ENCODE data around the gene PCA3.

DNA sequence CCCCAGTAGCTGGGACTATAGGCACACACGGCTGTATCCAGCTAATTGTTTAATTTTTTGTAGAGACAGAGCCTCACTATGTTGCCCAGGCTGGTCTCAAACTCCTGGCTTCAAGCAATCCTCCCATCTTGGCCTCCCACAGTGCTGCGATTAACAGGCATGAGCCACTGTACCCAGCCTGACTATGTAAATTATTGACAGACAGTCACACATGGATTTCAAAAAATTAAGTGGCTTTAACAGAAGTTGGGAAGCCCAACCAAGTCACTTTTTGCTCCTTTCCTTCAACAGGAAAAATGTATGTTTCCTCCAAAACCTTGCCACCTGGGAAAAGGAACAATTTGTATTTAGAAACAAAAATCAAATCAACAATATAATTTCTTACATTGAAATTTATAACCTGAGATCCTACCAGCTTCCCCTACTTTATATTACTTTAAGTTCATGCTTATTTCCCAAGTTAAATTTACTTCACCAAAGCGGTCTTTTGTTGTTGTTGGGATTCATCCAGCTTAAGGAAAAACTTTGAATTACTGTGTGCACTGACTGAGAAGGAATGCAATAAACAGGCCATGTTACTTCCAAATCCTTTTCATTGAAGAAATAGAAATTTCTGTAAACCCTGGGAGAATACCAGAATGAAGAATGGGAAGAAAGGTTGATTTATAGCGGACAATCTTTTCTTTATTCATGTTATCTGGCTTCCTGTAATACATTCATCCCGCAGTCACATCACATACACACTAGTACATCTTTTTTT, 8.6 kb downstream of the PCA3 start:
- TF ChIP-seq EP300 (IDR thresholded peaks at IDR 0.05): no peak
- no peak for TF ChIP-seq CTCF (IDR thresholded peaks at IDR 0.05)
- no peak for TF ChIP-seq POLR2A (IDR thresholded peaks at IDR 0.05)
